Endothelial cell (in vitro differentiated cells): ENCODE measurements around the gene ZNF423. TPM values are rescaled to one million over a fixed set of nuclear protein-coding genes. Genes with fewer than 3 reads are reported as not detected.

Experiments used
- DNase-seq: peaks from one replicate; pipeline ENCODE4 v3.0.0; 2021; ENCODE audit warnings: low spot score
- H3K27ac Mint-ChIP-seq: one replicate; pipeline ENCODE4 v1.8.0; 2021; ENCODE audit warnings: mixed read lengths, inconsistent platforms; ENCODE audit not compliant: unreplicated experiment
- H3K27me3 Mint-ChIP-seq: one replicate; pipeline ENCODE4 v1.8.0; 2021; ENCODE audit warnings: mild to moderate bottlenecking, moderate library complexity, mixed read lengths, inconsistent platforms; ENCODE audit not compliant: unreplicated experiment
- H3K36me3 Mint-ChIP-seq: one replicate; pipeline ENCODE4 v1.8.0; 2021; ENCODE audit warnings: mild to moderate bottlenecking, low read depth, mixed read lengths, inconsistent platforms; ENCODE audit not compliant: unreplicated experiment
- H3K4me1 Mint-ChIP-seq: one replicate; pipeline ENCODE4 v1.8.0; 2021; ENCODE audit warnings: mild to moderate bottlenecking, mixed read lengths, inconsistent platforms; ENCODE audit not compliant: unreplicated experiment
- H3K4me3 Mint-ChIP-seq: one replicate; pipeline ENCODE4 v1.8.0; 2021; ENCODE audit warnings: mild to moderate bottlenecking, mixed read lengths, inconsistent platforms; ENCODE audit not compliant: unreplicated experiment
- H3K9me3 Mint-ChIP-seq: one replicate; pipeline ENCODE4 v1.8.0; 2021; ENCODE audit warnings: mixed read lengths, inconsistent platforms; ENCODE audit not compliant: unreplicated experiment
- total RNA-seq: library from RNA; stranded (reverse); fragmentation: NEBNext Ultra II Directional; extraction: Animal tissue kit (Norgen Biotek cat#: 25700); gene quantifications from one replicate; pipeline ENCODE4 v1.2.1, GENCODE V29; 2021; ENCODE audit not compliant: unreplicated experiment
- TF ChIP-seq, protein P1 (sequence below): fragments of 200-600 bp; sonication (generic); IDR thresholded peaks from one replicate; pipeline ENCODE4 v1.5.0; 2021; ENCODE audit warnings: antibody characterized with exemption; ENCODE audit not compliant: unreplicated experiment

Gene ZNF423
- total RNA-seq, 1 donor from 2014 or later, result 44.8 TPM

GRCh38 chr16:49597796-49598195 lies 258.1 kb downstream of the ZNF423 start:
- H3K4me1 Mint-ChIP-seq, result peaks cover 57% of the 10 kb centered on the region

DNA sequence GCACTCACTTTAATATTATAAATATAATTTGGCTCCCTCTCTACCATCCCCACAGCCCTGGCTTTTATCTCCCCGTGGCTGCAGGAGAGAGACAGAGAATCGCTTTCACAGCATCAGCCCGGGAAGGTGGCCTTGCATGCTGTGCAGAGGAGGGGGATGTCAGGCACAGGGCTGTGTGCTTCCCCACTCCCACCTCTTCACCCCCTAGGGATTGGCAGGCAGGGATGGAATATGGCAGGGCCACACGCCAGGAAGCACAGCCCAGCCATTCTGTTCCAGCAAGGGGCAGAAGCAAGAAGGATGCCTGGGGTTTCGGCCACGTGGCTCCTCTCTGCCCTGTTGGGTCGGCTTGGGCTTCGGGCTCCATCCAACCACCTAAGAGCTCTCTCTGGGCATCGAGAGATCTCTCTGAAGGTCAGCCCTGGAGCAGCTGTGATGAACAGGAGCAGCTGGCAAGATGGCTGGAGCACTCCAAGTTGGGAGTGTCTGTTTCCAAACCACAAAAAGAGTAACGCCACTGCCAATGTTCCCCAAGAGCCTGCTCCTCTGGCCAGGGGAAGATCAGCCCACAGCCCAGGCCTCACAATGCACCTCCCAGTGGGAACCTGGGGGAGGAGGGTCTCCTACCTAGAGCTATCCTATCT lies 259.1 kb downstream of the ZNF423 start:
- Mint-ChIP-seq H3K4me3 (no peak overlapping the region), H3K4me1 (peaks cover 59% of the 10 kb centered on the region), H3K9me3 (no peaks in the 10 kb centered on the region), H3K27ac (no peak overlapping the region), H3K36me3 (no peaks in the 10 kb centered on the region), H3K27me3 (peaks cover 4% of the 10 kb centered on the region)
- no peak for DNase-seq
- TF ChIP-seq, protein P1, sequence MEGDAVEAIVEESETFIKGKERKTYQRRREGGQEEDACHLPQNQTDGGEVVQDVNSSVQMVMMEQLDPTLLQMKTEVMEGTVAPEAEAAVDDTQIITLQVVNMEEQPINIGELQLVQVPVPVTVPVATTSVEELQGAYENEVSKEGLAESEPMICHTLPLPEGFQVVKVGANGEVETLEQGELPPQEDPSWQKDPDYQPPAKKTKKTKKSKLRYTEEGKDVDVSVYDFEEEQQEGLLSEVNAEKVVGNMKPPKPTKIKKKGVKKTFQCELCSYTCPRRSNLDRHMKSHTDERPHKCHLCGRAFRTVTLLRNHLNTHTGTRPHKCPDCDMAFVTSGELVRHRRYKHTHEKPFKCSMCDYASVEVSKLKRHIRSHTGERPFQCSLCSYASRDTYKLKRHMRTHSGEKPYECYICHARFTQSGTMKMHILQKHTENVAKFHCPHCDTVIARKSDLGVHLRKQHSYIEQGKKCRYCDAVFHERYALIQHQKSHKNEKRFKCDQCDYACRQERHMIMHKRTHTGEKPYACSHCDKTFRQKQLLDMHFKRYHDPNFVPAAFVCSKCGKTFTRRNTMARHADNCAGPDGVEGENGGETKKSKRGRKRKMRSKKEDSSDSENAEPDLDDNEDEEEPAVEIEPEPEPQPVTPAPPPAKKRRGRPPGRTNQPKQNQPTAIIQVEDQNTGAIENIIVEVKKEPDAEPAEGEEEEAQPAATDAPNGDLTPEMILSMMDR, result no peak

More at GRCh38 chr16:49597796-49598195, 258.1 kb downstream of the ZNF423 start:
- Mint-ChIP-seq H3K36me3 (no peaks in the 10 kb centered on the region), H3K27ac (no peak overlapping the region), H3K27me3 (peaks cover 7% of the 10 kb centered on the region), H3K9me3 (no peaks in the 10 kb centered on the region), H3K4me3 (no peak overlapping the region)
- no peak for DNase-seq
- TF ChIP-seq, protein P1, result no peak

GRCh38 chr16:49596068-49596467 lies 259.8 kb downstream of the ZNF423 start:
- H3K36me3 Mint-ChIP-seq, result no peaks in the 10 kb centered on the region
- TF ChIP-seq, protein P1, result no peak
- peaks cover 55% of the 10 kb centered on the region for H3K4me1 Mint-ChIP-seq
- peaks cover 4% of the 10 kb centered on the region for H3K27me3 Mint-ChIP-seq
- H3K27ac Mint-ChIP-seq, result peak overlapping the region; percentile 81
- DNase-seq, result no peak
- H3K9me3 Mint-ChIP-seq, result no peaks in the 10 kb centered on the region
- H3K4me3 Mint-ChIP-seq, result no peak overlapping the region

DNA sequence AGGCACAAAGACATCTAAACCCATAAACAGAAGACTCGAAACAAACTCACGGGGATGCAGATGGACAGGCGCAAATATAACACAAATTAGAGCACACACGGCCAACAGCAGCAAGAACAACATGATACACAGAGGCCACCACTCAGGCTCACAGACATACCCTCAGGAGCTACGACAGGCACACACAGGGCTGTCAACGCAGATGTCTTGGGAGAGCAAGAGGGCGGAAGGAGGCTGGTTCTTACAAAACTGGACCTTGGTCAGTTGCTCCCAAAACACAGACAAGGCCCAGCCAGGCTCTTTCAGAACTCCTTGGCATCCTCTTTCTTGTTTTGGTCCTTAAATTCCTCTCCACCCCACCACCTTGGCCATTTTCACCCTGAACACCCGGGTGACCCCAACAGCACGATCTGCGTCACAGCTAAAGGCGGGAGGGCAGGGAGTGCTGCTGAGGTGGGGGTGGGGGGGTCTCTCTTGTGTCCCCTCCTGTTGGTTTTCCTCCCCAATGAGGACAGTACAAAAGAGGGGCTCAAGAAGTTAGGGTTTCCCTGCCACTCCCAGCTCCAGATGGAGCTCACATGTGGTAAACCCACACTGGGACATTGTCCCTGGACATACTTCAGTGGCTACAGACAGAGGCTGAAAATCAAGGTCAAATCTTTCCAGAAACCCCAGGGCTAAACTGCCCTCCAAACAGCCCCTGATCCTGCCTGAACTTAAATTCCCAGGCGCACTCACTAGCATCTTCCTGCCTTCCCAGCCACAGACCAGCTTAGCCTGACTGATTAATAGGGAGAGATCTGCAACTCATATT lies 261.0 kb downstream of the ZNF423 start:
- Mint-ChIP-seq H3K4me3 (no peak overlapping the region), H3K4me1 (peaks cover 50% of the 10 kb centered on the region), H3K27me3 (peaks cover 4% of the 10 kb centered on the region), H3K27ac (peak overlapping the region; percentile 68), H3K9me3 (no peaks in the 10 kb centered on the region), H3K36me3 (no peaks in the 10 kb centered on the region)
- TF ChIP-seq, protein P1, result no peak
- no peak for DNase-seq

DNA sequence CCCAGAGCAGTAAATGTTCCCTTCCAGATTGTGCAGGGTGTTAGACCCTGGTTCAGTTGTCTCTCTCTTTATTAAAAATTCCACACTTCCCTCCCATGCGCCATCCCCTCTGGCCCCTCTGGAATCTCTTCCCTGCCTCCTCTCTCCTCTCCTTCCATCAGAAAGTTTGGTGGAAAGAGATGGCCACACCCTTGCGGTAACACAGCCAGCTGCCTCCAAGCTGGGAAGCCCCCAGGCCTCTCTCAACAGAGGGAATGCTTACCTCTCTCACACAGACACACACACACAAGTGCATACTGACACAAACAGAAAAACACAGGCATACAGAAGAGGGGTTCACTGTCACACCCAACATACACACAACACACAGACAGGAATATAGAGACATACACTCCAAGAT lies 261.8 kb downstream of the ZNF423 start:
- peaks cover 3% of the 10 kb centered on the region for H3K27me3 Mint-ChIP-seq
- H3K4me3 Mint-ChIP-seq, result peak overlapping the region; percentile 16
- H3K4me1 Mint-ChIP-seq, result peaks cover 50% of the 10 kb centered on the region
- H3K9me3 Mint-ChIP-seq, result no peaks in the 10 kb centered on the region
- no peaks in the 10 kb centered on the region for H3K36me3 Mint-ChIP-seq
- H3K27ac Mint-ChIP-seq, result peak overlapping the region; percentile 5
- TF ChIP-seq, protein P1, result no peak
- no peak for DNase-seq
